CD1c-positive myeloid dendritic cell (primary cell): Measurements from ENCODE around the gene SEC61G.

Experiments
- DNase-seq: peaks from one replicate; pipeline ENCODE4 v3.0.0-alpha.2; 2016; ENCODE audit errors: extremely low spot score

The SEC61G gene

DNA sequence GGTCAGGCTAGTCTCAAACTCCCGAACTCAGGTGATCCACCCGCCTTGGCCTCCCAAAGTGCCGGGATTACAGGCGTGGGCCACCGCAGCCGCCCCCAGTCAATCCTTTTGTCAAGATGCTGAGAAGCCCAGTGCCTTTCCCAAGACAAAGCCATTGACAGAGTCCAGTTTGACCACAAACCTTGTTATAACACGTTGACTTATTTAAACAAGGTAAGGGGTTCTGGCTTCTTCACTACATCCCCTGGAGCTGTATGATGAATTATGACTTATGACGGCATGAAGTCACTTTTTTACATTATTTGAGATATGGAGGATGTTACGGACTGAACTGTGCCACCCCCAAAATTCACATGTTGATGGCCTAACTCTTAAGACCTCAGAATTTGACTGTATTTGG, 5.8 kb upstream of the SEC61G start:
- DNase-seq = no peak

DNA sequence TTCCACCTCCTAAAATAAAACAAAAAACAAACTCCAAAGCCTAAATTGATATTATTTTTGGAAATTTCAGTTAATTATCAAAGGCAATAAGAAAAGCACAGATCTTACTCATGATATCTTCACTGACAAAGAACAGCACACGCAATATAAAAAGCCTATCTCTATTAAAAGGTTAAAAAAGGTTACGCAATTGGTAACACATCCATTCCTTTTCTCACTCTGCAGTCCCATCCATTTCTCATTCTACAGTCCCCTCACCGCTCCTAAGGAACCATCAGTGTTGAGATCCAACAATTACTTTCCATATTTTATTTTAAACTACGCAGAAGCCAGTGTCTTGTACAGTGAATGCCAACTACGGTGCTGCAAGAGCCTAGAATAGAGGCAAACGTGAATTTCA, 1.3 kb downstream of the SEC61G start:
- DNase-seq = no peak

GRCh38 chr7:54749200-54749599, 9.8 kb downstream of the SEC61G start:
- no peak for DNase-seq

DNA sequence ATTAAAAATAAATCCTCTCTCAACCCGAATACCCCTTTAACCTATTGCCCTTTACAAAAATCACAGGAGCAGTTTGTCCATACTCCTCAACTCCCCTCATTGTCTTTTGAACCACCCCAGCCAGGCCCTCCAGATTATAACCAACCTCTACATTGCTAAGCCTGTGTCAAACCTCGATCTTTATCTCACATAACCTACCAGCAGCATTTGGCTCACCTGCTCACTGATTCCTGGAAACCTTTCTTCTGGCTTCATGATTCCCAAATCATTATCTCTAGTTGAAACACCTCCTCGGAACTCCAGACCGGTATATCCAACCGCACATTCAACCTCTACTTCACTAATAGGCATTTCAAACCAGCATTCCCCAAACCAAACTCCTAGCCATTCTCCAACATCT, 11.8 kb downstream of the SEC61G start:
- no peak for DNase-seq

DNA sequence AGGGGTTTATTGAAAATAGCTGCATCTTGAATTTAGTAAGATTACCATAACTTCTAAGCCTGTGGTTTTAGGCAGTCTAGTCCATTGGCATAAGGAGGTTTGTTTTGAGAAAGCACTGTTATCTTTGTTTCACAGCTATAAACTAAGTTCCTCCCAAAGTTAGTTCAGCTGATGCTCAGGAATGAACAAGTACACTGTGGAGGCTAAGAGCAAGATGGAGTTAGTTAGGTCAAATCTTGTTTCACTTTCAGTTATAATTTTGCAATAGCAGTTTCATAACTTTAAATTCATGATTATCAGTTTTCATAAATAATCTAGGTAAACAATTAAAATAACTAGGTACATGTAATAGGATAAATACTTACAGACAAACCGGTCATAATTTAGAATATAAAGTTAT, 15.4 kb downstream of the SEC61G start:
- DNase-seq = no peak

GRCh38 chr7:54738737-54739136, 20.3 kb downstream of the SEC61G start:
- DNase-seq = no peak

DNA sequence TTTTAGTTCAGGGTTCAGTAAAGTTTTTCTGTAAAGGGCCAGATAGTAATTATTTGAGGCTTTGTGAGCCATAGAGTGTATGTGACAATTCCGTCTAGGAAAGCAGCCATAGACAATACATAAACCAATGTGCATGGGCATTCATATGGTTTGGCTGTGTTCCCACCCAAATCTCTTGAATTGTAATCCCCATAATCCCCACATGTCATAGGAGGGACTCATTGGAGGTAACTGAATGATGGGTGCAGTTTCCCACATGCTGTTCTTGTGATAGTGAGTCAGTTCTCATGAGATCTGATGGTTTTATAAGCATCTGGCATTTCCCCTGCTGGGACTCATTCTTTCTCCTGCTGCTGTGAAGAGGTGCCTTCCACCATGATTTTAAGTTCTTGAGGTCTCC, 29.9 kb downstream of the SEC61G start:
- no peak for DNase-seq

- DNase-seq = no peak
Measured at GRCh38 chr7:54728411-54728810, 30.6 kb downstream of the SEC61G start.

DNA sequence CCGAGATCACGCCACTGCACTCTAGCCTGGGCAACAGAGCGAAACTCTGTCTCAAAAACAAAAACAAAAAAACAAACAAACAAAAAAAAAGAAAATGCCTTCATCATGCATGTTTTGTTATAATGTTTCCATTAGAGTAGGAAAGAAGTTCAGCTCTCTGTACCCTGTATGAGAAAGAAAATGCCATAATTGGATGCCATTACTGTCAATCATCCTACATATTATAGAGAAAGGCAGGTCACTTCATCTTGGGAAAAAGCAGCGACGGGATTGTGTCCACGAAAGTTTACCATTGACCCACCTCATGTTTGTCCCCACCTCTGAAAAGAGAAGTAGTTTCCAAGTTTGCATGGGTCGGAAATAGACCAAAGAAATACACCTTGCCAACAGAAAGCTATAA, 33.8 kb downstream of the SEC61G start:
- no peak for DNase-seq

DNA sequence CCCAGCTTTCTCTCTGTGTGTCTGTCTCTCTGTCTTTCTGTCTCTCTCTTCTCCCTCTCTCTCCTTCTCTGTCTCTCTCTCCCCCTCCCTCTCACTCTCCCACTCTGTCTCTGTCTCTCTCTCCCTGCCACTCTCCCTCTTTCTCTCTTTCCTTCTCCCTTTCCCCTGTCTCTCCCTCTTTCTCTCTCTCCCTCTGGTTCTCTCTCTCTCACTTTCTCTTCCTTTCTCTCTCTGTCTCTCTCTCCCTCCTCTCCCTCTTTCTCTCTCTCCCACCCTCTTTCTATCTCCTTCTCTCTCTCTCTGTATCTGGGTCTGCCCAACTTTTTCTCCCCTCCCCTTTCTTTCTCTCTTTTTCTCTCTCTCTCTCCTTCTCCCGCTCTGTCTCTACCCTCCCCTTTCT, 36.5 kb downstream of the SEC61G start:
- DNase-seq = no peak

DNA sequence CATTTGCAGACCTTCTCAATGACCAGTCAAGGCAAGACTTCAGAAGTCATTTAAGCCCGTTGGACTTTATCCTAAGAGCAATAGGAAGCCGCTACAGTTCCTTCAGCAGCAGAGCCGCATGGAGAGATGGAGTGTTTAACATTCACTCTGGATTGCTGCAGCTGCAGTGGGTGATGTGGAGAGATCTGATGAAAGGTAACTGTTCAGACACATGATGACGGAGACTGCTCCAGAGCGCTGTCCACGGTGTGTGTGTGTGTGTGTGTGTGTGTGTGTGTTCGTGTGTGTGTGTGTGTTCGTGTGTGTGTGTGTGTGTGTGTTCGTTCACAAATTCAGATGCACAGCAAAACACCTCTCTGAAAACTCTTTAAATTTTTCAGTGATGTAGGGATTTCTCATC, 37.0 kb downstream of the SEC61G start:
- no peak for DNase-seq

DNA sequence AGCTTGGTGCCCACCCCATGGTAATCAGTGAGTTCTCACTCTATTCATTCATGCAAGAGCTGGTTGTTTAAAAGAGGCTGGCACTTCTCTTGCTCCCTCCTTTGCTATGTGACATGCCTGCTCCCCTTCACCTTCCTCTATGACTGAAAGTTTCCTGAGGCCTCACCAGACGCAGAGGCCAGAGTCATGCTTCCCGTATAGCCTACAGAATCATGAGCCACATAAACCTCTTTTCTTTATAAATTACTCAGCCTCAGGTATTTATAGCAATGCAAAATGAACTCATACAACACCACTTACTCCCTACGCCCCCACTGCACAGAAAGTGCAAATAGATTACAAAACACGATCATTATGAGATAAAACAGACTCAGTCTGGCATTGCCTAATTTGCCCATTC, 39.0 kb downstream of the SEC61G start:
- no peak for DNase-seq

DNA sequence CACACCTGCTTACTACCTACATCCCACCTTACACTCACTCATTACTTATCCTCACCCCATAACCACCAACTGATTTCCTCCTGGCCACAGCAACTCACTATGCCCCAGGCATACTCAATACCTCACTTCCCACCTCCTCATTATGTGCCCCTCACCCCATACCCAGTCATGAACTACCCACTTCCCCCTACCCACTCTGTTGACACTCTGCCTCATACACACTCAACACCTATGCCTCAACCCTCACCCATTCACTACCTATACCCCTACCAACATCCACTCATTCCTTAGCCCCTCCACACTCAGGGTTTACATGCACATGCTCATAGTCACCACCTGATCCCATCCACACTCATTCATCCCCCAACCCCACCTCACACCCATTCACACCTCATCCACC, 39.6 kb downstream of the SEC61G start:
- DNase-seq = no peak

GRCh38 chr7:54712820-54713219, 46.2 kb downstream of the SEC61G start:
- no peak for DNase-seq

DNA sequence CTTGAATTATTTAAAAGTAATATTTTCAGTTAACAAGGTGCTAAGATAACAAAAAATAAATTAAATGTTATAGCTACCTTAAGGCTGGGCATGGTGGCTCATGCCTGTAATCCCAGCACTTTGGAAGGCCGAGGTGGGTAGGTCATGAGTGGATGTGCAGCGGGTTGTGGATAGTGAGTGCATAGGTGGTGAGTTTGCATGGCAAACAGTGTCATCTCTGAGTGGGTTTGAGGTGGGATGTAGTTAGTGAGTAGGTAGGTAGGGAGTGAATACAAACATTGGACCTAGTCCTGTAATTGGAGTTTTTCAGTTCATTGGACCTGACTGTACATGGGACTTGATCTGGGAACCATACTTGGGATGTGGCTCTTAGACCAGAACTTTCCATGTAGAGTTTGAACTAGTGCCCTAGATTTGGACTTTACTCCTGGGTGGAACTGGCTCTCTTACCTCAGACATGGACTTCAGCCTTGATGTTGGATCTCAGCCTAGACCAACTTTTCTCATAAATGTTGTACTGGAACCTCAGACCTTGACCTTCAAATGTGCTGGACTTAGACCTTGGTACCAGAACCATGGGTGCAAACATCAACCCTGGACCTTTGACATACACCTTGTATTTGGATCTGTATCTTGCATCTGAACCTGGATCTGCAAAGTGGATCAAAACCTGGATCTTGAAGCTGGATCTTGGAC, 47.0 kb downstream of the SEC61G start:
- DNase-seq = no peak

DNA sequence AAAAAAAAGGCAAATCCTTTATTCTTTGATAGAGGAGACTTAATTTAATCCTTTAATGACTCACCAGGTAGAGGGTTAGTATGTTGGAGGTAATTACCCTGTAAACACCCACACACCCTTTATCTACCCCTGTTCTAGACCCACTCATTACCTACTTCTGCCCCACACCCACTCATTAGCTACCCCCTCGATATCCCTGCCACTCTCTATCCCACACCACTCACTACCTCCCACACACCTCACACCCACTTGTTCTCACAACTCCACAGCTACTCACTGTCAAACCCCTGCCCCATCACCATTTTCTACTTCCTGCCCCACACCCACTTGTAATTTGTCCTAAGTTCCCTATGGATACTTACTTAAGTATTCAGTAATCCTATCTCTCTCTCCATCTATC, 49.7 kb downstream of the SEC61G start:
- DNase-seq = no peak

- DNase-seq = no peak
Measured at GRCh38 chr7:54705436-54705835, 53.6 kb downstream of the SEC61G start.

DNA sequence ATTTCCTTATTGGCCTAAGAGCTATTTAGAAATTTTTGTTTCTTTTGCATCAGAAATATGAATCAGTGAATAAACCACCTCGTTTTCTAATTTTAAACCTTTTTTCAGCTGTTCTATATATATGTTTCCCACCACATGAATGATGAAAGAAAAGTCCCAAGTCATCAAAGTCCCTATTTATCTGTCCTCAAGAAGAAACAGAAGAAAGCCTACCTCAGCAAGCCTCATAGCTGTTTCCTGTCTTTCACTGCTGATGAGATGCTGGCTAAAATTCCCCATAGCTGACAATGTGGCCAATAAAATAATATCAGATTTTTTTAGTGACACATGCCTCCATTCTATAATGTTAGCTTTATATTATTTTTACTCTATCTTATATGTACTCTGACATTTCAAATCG, 54.2 kb downstream of the SEC61G start:
- no peak for DNase-seq
